HG03280 (cell line): ENCODE measurements around the gene GPBP1L1.

Source experiments
- ATAC-seq: cut with Tn5 transposase; IDR thresholded peaks from one replicate; pipeline ENCODE4 v1.9.1; 2021; ENCODE audit warnings: mild to moderate bottlenecking, moderate library complexity; ENCODE audit not compliant: unreplicated experiment

GPBP1L1 gene

DNA sequence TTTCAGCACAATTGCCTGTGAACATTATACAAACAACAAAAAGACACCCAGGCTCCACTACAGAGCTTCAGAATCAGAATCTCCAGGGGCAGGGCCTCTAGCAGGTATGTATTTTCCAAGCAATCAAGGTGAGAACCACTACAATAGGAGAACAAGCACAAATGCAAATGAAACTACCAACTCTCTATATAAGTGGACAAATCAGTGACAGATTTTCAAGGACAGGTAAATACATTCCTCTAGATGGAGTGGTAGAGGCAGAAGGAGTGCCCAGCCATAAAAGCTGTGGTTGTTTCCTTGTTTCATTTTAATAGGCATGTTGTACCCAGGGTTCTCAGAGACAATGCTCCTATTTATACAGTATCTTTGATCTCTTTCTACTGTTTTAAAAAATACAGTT is 42.4 kb downstream of the GPBP1L1 start:
- no peak for ATAC-seq

DNA sequence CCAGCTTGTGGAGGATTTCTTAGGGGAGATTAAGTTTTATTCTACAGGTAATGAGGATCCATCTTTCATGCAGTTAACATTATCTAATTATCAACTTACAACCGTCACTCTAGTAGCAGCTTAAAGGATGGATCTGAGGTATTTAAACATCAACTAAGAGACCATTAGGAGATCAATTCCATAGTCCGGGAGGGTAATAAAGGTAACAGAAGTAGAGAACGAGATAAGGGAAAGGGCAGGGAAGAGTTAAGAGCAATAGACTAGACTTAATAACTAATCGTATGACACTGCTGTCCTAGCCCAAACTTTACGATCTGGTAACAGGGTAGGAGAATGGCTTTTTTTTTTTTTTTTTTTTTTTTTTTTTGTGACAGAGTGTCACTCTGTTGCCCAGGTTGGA is 43.0 kb downstream of the GPBP1L1 start:
- no peak for ATAC-seq

DNA sequence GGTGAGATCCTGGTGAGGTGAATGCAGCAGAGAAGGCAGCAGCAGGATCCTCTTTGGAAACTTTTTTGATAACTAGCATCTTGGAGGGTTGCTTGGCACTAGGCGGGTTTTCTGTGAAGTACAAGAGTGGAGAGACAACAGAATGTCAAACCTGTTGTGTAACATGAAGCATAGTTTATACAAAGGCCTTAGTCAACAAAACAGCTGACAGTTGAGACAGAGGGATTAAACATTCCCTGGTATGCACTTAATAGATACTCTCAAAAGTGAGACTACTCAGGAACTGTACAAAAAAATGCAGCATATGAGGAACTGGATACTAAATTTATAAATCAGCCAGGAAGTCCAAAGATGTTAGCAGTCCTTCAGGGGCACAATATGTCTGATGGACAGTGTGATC is 46.0 kb downstream of the GPBP1L1 start:
- no peak for ATAC-seq

DNA sequence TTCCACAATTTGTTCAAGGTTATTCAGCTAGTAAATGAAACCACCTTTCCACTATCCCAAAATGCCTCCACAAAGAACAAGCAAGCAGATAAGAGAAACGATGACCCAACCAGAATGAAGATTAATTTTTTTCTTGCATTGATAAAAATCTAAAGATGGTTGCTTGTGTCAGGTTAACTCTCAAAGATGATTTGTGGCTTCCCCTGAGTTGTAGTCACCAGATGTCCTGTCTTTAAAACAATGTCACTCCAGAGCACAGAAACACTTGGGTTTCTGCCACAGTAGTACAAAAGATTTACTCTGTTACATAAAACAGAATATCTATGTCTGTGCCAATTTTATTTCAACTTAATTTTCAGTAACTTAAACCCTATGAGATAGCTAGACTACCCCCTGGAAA is 51.1 kb downstream of the GPBP1L1 start:
- no peak for ATAC-seq

DNA sequence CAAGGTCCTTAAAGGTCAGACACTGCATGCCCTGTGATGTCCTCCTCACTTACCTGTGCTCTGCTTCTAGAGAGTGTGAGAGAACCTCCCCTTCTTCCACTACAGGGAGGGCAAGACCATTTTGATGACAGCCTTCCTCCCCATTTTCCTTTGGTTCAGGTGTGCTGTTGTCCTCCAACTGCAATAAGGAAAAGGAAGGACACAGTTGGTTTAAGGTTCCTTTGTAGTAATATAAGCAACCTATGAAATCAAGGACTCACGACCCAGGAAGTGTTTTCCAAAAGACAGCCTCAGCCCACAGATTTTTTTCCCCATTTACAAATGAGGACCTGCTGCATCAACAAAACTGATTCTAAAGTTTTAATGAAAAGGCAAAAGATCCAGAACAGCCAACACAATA is 55.9 kb downstream of the GPBP1L1 start:
- no peak for ATAC-seq

DNA sequence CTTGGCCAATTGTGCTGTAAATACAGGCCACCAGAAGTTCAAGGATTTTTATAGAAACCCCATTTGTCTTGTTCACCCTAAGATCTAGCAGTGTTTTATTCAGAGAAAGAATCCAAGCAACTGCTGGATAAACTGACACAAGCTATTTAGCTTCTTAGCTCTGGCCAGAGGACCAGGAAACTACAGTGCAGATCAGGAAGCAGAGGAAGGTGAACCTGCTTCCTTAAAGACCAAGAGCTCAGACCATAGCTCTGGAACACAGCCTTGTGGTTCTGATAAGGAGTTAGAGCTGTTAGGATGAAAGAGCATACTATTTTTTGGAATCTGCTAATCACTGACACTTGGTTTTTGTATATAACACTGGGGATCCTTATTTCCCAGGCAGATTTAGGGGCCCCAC is 57.3 kb downstream of the GPBP1L1 start:
- ATAC-seq = no peak

DNA sequence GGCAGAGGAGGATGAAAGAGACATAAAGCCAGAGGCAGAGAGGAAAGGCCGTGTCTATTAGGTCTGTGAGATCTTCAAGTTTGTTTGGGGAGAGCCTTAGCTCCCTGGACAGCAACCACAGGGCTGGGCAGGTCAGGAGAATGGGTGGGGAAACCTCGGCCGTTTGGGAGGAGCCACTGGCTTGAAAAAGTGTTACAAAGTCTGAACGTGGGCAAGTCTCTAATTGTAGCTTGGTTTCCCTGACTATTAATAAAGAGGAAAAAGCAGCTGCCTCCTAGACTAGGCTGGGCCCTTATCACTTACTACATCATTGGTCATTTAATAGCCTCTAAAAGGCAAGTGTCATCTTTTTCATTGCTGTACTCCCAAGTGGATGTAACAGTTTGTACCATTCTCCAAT is 62.4 kb downstream of the GPBP1L1 start, which contains the start of gene CCDC17:
CCDC17 (minus strand) TSS at position 83 of the 400 bp plus-strand sequence. CDS start 145 bp downstream, outside the sequence.
- ATAC-seq = no peak

DNA sequence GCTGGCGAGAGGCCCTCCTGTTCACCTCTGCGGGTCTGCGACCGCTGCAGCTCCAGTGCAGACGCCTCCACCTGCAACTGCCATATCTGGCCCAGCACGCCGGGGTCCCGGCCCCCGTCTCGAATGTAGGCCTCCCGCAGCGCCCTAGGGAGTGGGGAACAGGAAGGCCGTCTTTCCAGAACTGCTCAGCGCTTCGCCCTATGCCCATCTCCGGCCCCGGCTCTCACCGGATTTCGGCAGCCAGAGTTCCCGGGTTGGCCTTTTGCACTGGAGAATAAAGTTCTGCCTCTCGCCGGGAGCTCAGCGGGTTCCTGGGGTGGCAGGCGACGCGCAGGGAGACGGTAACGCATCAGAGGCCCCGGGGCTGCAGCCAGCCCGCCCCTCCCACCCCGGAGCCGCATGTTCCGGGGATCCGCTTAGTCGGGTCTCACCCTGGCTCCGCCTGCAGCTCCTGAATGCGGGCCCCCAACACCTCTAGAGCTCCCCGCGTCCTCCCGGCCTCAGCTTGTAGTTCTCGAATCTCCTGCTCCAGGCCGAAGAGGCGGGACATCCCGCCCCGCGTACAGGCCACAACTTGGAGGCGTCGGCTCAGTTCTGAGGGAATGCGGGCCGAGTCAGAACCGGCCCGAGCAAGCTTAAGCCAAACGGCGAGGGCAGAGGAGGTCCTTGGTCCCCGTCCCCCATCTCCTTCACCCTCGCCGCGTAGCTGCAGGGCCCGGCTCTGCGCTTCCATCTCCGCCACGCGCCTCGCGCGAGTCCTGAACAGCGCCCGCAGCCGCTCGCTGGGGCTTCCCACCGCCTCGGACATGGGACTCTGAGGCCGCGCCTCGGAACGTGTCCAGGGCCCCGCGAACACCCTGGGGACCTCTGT is 63.6 kb downstream of the GPBP1L1 start:
- ATAC-seq = no peak

DNA sequence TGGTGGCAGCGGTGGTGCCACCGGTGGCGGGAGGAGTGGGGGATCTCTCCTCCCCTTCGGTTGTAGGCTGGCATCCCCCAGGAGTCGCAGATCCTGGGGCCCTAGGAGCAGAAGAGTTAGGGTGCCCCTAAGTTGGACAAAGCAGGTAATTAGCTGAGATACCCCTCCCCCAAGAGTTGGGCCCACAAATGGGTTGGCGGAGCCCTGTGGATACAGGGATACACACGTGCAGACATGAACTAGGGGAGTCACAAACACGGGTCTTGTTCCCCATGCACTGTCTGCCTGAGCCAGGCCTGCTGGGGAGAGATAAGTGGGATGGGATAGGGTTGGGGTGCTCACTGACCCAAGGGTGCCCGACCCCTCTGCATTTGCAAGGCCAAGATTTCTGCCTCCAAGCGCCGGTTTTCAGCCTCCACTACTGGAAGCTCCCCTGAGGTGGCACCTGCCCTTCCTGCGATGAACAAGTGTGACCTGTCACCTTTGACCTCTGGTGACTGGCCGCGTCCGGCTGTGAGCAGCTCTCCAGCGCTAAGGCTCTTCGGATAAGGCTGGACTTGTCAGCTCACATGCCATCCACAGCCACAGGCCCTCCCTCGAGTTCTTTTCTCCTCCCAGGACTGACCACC is 64.3 kb downstream of the GPBP1L1 start:
- no peak for ATAC-seq

DNA sequence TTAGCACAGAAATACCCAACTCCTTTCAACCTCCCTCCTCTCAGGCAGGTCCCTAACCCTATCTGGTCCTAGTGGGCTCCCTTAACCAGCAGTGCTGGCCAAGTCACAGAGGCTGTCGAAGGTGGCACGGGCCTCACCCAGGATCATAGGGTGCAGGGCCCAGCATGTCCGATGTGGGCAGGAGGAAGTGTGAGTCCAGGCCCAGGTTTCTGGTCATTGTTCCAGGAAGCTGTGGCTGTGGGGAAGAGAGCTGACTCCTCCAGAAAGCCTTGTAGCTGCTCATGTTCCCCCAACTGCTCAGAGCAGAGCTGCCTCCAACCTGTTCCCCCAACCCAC is 64.9 kb downstream of the GPBP1L1 start:
- no peak for ATAC-seq

DNA sequence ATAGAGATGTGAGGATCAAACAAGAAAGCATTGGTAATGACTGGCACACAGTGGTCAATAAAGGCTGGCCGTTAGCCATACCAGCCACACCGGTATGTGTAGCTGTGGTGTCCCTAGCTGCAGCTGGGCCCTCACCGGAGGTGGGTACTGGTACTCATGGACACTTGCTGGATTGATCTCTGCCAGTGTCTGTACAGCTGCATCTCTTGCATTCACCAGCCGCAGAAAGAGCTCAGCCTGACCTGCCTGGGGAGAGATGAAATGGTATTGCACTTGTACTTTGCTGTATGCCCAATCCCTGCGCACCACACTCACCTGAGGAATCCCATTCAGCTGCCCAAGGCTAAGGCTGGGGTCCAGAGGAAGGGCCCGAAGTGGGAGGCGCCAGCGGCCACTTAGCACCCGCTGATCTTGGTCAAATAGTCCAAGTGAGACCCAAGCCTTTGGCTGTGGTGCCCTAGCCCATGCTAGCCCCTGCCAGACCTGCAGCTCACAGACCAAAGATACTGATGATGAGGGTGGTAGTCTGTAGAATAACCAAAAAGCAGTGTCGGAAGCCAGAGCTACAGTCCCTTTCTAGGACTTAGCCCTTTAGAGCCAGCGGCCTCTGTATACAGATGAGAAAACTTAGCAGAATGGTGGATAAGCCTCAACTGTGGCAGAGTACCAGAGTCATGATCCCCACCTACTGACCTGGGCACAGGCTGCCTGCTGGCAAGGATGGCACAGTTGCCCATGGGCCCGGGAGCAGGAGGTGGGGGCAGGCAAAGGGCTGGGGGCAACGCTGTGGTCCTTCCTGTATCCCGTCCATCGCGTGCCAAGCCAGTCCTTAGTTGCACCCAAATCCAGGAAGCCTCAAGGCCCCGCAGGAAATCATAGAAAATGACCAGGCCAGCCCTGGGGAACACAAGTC is 65.5 kb downstream of the GPBP1L1 start:
- no peak for ATAC-seq

DNA sequence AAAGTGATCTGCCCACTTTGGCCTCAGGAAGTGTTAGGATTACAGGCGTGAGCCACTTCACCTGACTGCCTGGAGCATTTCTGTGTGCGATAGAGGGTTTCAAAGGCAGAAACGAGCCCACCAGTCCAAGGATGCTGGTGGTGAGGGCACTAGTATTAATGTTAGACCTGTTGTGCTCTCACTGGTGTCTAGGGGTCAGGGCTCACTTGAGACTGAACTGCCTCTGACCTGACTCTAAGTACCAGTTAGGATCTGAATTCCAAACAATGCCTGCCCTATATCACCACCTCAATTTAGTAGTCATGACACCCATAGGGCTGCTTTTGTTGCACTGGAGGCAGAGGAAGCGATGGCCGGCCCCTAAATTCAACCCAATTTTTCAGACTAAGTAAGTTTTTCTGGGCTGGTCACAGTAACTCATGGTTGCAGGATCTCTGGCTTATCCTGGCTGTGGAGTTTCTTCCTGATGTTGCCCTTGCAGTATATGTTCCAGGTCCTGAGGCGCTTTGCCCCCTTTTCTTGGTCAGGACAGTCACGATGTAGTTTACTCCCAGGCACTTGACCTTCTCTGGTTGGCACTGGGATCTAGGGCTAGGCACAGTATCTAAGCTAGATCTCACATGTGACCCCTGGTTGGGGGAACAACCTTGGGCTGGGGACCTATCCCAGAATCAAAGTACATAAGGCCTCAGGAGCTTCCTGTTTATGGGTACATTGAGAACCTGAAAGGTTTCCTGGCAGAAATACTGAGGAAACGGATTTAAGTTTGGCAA is 67.0 kb downstream of the GPBP1L1 start:
- ATAC-seq = no peak

DNA sequence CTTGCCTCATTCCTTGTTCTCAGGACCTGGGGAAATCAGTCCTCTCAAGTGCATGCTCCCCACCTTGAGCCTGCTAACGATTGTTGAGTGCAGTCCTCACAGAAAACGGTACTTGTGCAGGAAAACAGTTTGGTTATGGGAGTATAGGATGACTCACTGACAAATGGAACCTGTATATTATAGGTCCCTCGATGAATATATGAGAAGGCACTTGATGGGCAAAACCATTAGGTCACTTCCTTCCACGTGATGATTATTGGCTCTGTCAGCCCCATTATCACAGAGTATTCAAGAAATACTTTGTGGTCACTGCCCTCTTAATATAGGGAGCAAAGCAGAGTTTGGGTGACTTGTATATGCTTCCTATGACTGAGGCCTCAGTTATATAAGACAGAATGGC is 68.7 kb downstream of the GPBP1L1 start:
- ATAC-seq = no peak

DNA sequence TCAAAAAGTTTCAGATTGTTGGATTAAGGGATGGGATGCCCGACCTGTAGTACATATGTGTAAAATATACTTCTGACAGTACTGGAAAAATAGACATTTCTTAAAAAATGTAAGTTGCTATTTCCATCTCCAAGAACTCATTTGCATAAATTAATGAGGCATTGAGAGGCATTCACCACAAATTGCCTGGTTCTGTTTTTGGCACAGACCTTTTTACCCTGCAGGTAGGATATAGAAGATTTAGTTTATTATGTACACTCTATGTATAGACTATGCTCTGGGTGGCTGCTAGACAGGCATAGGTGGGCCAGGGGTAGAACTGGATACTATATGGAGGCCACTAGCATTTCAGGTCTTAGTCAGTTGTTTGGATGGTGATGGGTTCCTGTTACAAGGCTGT is 70.4 kb downstream of the GPBP1L1 start:
- no peak for ATAC-seq

DNA sequence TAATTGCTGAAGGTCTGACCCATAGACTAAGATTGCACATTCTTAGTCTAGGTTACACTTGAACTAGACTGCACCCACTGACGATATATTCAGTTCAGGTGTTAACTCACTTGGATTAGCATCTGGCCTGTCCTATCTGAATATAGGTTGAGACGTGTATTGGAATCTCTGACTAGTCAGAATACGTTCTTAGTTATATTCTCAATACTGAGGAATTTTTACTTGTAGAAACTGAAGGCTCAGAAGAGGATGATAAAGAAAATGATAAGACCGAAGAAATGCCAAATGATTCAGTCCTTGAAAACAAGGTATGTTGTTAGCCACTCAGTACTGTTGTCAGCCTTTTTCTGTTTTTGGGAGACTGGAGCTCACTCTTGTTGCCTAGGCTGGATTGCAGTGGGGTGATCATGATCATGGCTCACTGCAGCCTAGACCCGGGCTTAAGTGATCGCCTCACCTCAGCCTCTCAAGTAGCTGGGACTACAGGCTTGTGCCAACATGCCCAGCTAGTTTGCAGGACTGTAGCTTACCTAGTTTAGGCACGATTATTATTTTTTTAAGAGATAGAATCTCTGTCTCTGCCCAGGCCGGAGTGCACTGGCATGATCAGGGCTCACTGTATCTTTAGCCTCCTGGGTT is 73.3 kb downstream of the GPBP1L1 start:
- no peak for ATAC-seq

DNA sequence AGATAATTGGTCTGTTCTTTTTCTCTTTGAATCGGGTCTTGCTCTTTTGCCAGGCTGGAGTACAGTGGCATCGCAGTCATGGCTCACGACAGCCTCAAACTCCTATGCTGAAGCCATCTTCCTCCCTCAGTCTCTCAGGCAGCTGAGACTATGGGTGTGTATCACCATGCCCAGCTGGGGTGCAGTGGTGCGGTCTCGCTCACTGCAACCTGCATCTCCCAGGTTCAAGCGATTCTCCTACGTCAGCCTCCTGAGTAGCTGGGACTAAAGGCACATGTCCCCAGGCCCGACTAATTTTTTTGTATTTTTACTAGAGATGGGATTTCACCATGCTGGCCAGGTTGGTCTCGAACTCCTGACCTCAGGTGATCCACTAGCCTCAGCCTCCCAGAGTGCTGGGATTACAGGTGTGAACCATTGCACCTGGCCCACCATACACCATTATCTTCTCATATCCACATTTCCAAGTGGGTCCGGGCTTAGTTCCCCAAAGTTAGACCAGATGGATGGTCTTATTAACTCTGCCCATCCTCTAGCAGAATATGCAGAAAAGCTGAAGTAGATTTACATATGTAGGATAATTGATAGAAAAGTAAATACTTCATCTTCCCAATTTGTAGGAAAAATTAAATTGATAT is 75.6 kb downstream of the GPBP1L1 start:
- no peak for ATAC-seq

DNA sequence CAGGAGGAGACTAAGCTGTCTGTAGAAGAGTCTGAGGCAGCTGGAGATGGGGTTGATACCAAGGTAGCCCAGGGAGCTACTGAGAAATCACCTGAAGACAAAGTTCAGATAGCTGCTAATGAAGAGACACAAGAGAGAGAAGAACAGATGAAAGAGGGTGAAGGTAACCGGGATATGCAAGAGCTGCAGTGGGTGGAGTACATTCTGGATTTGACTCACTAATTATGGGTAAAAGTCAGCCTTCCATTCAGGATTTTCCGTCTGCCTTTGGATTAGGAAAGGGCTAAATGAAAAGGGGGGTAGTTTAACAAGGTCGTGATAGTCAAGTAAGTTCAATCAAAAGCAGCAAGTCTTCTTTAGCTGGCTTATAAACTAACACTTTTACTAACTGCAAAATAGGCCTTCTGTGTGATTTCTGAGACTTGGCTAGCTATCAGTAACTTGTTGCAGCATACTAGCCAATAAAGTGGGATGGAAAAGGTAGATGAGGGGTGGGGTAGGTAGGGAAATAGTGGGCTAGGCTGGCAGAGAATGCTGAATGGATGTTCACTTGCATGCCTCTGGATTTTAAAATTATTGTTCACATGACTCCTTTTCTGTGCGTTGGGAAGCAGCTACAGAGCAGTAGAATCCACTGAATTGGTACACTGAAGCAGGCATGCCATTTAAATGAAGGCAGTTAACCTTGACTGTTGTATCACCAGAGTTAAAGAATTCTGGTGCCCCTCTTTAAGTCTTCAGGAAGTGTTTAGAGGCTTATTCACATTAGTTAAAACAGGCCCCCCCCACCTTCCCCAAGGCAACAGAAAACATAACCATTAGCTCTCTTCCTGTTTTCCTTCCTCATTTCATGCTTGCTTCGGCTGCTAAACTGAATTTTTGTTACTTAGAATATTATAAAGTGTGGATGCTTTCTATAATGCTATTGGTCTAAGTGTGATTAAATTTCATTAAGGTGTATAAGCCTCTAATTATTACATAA is 77.9 kb downstream of the GPBP1L1 start:
- no peak for ATAC-seq

DNA sequence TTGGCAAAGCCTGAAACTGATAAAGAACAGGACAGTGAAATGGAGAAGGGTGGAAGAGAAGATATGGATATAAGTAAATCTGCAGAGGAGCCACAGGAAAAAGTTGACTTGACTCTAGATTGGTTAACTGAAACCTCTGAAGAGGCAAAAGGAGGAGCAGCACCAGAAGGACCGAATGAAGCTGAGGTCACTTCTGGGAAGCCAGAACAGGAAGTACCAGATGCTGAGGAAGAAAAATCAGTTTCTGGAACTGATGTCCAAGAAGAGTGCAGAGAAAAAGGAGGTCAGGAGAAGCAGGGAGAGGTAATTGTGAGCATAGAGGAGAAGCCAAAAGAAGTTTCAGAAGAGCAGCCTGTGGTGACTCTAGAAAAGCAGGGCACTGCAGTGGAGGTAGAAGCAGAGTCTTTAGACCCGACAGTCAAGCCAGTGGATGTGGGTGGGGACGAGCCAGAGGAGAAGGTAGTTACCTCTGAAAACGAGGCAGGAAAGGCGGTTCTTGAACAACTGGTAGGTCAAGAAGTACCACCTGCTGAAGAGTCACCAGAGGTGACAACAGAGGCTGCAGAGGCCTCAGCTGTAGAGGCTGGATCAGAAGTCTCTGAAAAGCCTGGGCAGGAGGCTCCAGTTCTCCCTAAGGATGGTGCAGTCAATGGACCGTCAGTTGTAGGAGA is 78.8 kb downstream of the GPBP1L1 start:
- no peak for ATAC-seq
